Loucy (cell line): Measurements from ENCODE around the gene ALPG.

ENCODE experiments used
- EZH2phosphoT487 ChIP-seq: fragments of 200-600 bp; IDR thresholded peaks from 2 replicates; pipeline ENCODE4 v1.6.1; 2018; ENCODE audit warnings: antibody characterized with exemption, mild to moderate bottlenecking, moderate library complexity, borderline replicate concordance
- TF ChIP-seq, protein P1 (sequence below): fragments of 200-600 bp; sonication (generic); conservative IDR thresholded peaks from 2 replicates; pipeline ENCODE4 v1.5.1; 2014; ENCODE audit warnings: mild to moderate bottlenecking, antibody characterized with exemption, low read length

GRCh38 chr2:232416521-232417470 lies 10.2 kb downstream of the ALPG start:
- TF ChIP-seq, protein P1, sequence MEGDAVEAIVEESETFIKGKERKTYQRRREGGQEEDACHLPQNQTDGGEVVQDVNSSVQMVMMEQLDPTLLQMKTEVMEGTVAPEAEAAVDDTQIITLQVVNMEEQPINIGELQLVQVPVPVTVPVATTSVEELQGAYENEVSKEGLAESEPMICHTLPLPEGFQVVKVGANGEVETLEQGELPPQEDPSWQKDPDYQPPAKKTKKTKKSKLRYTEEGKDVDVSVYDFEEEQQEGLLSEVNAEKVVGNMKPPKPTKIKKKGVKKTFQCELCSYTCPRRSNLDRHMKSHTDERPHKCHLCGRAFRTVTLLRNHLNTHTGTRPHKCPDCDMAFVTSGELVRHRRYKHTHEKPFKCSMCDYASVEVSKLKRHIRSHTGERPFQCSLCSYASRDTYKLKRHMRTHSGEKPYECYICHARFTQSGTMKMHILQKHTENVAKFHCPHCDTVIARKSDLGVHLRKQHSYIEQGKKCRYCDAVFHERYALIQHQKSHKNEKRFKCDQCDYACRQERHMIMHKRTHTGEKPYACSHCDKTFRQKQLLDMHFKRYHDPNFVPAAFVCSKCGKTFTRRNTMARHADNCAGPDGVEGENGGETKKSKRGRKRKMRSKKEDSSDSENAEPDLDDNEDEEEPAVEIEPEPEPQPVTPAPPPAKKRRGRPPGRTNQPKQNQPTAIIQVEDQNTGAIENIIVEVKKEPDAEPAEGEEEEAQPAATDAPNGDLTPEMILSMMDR: no peak
- TF ChIP-seq EZH2phosphoT487: no peak
